ENCODE measurements around the gene ROBO4.

GRCh38 chr11:124938206-124938765 is 40.6 kb upstream of the ROBO4 start:
- TF ChIP-seq CTCF (IDR thresholded peaks at IDR 0.05; ENCODE audit: insufficient read depth, low read length, poor library complexity, severe bottlenecking) (no peak), EZH2phosphoT487 (conservative IDR thresholded peaks at IDR 0.05; ENCODE audit: low read length) (no peak)

Data from SU-DHL-6 (cell line).